Astrocyte (in vitro differentiated cells and primary cell): ENCODE results near the gene ARHGAP24.

Source experiments
- EZH2 ChIP-seq: IDR thresholded peaks from 2 replicates; pipeline ENCODE4 v1.6.1; 2012; ENCODE audit warnings: mild to moderate bottlenecking, low read length, inconsistent platforms; ENCODE audit not compliant: insufficient read depth
- TF ChIP-seq, protein P1 (sequence below): IDR thresholded peaks from 2 replicates; pipeline ENCODE4 v1.5.1; 2011; ENCODE audit warnings: low read depth, mild to moderate bottlenecking, inconsistent platforms, low read length, moderate library complexity; ENCODE audit not compliant: insufficient read depth

DNA sequence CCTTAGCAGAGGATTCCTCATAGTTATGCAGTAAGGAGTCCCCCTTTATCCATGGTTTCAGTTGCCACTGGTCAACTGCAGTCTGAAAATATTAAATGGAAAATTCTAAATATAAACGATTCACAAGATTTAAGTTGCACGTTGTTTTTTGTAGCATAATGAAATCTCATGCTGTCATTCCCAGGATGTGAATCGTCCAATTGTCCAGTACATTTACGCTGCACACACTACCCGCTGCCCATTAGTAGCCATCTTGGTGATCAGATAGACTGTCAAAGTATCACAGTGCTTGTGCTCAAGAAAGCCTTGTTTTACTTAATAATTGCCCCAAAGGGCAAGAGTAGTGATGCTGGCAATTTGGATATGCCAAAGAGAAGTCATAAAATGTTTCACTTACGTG lies 450.1 kb downstream of the ARHGAP24 start:
- TF ChIP-seq, protein P1, sequence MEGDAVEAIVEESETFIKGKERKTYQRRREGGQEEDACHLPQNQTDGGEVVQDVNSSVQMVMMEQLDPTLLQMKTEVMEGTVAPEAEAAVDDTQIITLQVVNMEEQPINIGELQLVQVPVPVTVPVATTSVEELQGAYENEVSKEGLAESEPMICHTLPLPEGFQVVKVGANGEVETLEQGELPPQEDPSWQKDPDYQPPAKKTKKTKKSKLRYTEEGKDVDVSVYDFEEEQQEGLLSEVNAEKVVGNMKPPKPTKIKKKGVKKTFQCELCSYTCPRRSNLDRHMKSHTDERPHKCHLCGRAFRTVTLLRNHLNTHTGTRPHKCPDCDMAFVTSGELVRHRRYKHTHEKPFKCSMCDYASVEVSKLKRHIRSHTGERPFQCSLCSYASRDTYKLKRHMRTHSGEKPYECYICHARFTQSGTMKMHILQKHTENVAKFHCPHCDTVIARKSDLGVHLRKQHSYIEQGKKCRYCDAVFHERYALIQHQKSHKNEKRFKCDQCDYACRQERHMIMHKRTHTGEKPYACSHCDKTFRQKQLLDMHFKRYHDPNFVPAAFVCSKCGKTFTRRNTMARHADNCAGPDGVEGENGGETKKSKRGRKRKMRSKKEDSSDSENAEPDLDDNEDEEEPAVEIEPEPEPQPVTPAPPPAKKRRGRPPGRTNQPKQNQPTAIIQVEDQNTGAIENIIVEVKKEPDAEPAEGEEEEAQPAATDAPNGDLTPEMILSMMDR: no peak
- TF ChIP-seq EZH2: no peak
